Muscle layer of colon (tissue), 2 donors: Measurements from ENCODE around the gene CASP8.

Experiments
- H3K27ac ChIP-seq: one replicate; pipeline ENCODE4 v1.7.0; 2013; ENCODE audit warnings: low read depth, mild to moderate bottlenecking, low read length, moderate library complexity
- H3K27me3 ChIP-seq, 2 donors: one replicate each; pipeline ENCODE4 v1.7.0; 2013; ENCODE audit warnings: low read length in 2 of 2, mild to moderate bottlenecking in 2 of 2; ENCODE audit not compliant: insufficient read depth in 2 of 2, control insufficient read depth in 1 of 2
- H3K36me3 ChIP-seq: one replicate; pipeline ENCODE4 v1.7.0; 2013; ENCODE audit warnings: mild to moderate bottlenecking, low read length; ENCODE audit not compliant: insufficient read depth
- H3K4me1 ChIP-seq: one replicate; pipeline ENCODE4 v1.7.0; 2013; ENCODE audit warnings: mild to moderate bottlenecking, low read length; ENCODE audit not compliant: insufficient read depth
- H3K4me3 ChIP-seq, 2 donors: one replicate each; pipeline ENCODE4 v1.7.0; 2013; ENCODE audit warnings: low read length in 2 of 2, low read depth in 1 of 2, mild to moderate bottlenecking in 1 of 2, moderate library complexity in 1 of 2
- H3K9ac ChIP-seq: one replicate; pipeline ENCODE4 v1.7.0; 2013; ENCODE audit warnings: low read length
- H3K9me3 ChIP-seq: one replicate; pipeline ENCODE4 v1.7.0; 2013; ENCODE audit warnings: mild to moderate bottlenecking, low read length
- donor health status: abdominal sarcoma.
- donor health status: Adenocarcinoma of cecum.

The CASP8 gene

GRCh38 chr2:201249889-201250288 is 10.4 kb upstream of the CASP8 start:
- Histone ChIP-seq H3K27ac (no peak overlapping the region), H3K27me3 (no peaks in the 10 kb centered on the region), H3K9ac (no peak overlapping the region), H3K36me3 (no peaks in the 10 kb centered on the region), H3K4me1 (peaks cover 6% of the 10 kb centered on the region), H3K4me3 (no peak overlapping the region), H3K9me3 (no peaks in the 10 kb centered on the region)

- Histone ChIP-seq H3K9me3 (no peaks in the 10 kb centered on the region), H3K27me3 (no peaks in the 10 kb centered on the region), H3K4me3 (no peak overlapping the region), H3K9ac (no peak overlapping the region), H3K36me3 (no peaks in the 10 kb centered on the region), H3K27ac (no peak overlapping the region), H3K4me1 (peaks cover 6% of the 10 kb centered on the region)
Observed at GRCh38 chr2:201250741-201251140, 9.6 kb upstream of the CASP8 start.

- Histone ChIP-seq H3K4me3 (no peak overlapping the region), H3K36me3 (no peaks in the 10 kb centered on the region), H3K9ac (no peak overlapping the region), H3K27ac (no peak overlapping the region), H3K4me1 (peaks cover 6% of the 10 kb centered on the region), H3K9me3 (no peaks in the 10 kb centered on the region), H3K27me3 (no peaks in the 10 kb centered on the region)
Observed at GRCh38 chr2:201254081-201254730, 6.1 kb upstream of the CASP8 start.

GRCh38 chr2:201255408-201256033 is 4.8 kb upstream of the CASP8 start:
- Histone ChIP-seq H3K4me1 (peaks cover 12% of the 10 kb centered on the region), H3K4me3 (no peak overlapping the region), H3K27me3 (no peaks in the 10 kb centered on the region), H3K27ac (no peak overlapping the region), H3K36me3 (no peaks in the 10 kb centered on the region), H3K9me3 (no peaks in the 10 kb centered on the region), H3K9ac (no peak overlapping the region)

GRCh38 chr2:201256082-201256481 is 4.3 kb upstream of the CASP8 start:
- H3K27ac ChIP-seq, result no peak overlapping the region

GRCh38 chr2:201257381-201257955 is 2.9 kb upstream of the CASP8 start:
- peak overlapping the region; percentile 75 for H3K9ac ChIP-seq
- H3K27me3 ChIP-seq, result no peaks in the 10 kb centered on the region
- no peaks in the 10 kb centered on the region for H3K36me3 ChIP-seq
- peak overlapping the region; percentile 64 for H3K27ac ChIP-seq
- H3K4me3 ChIP-seq, result peak overlapping the region; percentile 75 to 87
- no peaks in the 10 kb centered on the region for H3K9me3 ChIP-seq
- H3K4me1 ChIP-seq, result peaks cover 17% of the 10 kb centered on the region

More at GRCh38 chr2:201256082-201256481, 4.3 kb upstream of the CASP8 start:
- Histone ChIP-seq H3K9me3 (no peaks in the 10 kb centered on the region), H3K4me3 (no peak overlapping the region), H3K4me1 (peaks cover 13% of the 10 kb centered on the region), H3K27me3 (no peaks in the 10 kb centered on the region), H3K36me3 (no peaks in the 10 kb centered on the region), H3K9ac (no peak overlapping the region)

GRCh38 chr2:201257956-201258665 is 2.2 kb upstream of the CASP8 start:
- peak overlapping the region; percentile 75 to 87 for H3K4me3 ChIP-seq
- peak overlapping the region; percentile 75 for H3K9ac ChIP-seq
- no peaks in the 10 kb centered on the region for H3K27me3 ChIP-seq
- H3K36me3 ChIP-seq, result no peaks in the 10 kb centered on the region
- peaks cover 23% of the 10 kb centered on the region for H3K4me1 ChIP-seq
- H3K9me3 ChIP-seq, result no peaks in the 10 kb centered on the region
- H3K27ac ChIP-seq, result peak overlapping the region; percentile 64

- Histone ChIP-seq H3K27me3 (no peaks in the 10 kb centered on the region), H3K36me3 (no peaks in the 10 kb centered on the region), H3K27ac (peak overlapping the region; percentile 64), H3K9me3 (no peaks in the 10 kb centered on the region), H3K4me3 (peak overlapping the region; percentile 75 to 87), H3K9ac (peak overlapping the region; percentile 75), H3K4me1 (peaks cover 24% of the 10 kb centered on the region)
Observed at GRCh38 chr2:201258666-201259615, 1.4 kb upstream of the CASP8 start.

GRCh38 chr2:201261471-201261870 is 1.1 kb downstream of the CASP8 start:
- Histone ChIP-seq H3K27ac (no peak overlapping the region), H3K27me3 (no peaks in the 10 kb centered on the region), H3K4me3 (no peak overlapping the region), H3K9me3 (no peaks in the 10 kb centered on the region), H3K9ac (no peak overlapping the region), H3K36me3 (peaks cover 3% of the 10 kb centered on the region), H3K4me1 (peaks cover 18% of the 10 kb centered on the region)

- Histone ChIP-seq H3K36me3 (peaks cover 6% of the 10 kb centered on the region), H3K4me3 (no peak overlapping the region), H3K9ac (no peak overlapping the region), H3K9me3 (no peaks in the 10 kb centered on the region), H3K4me1 (peaks cover 18% of the 10 kb centered on the region), H3K27ac (no peak overlapping the region), H3K27me3 (no peaks in the 10 kb centered on the region)
Observed at GRCh38 chr2:201261906-201262305, 1.6 kb downstream of the CASP8 start.
